HepG2 (cell line): Measurements from ENCODE around the gene CNOT8. TPM values are rescaled to one million over a fixed set of nuclear protein-coding genes. Genes with fewer than 3 reads are reported as not detected.
A peak's percentile ranks its signal among the peaks of the same experiment; 100 is the strongest.

Experiments used
- ELF3 ChIP-seq: IDR thresholded peaks from 2 replicates; pipeline ENCODE4 v1.6.1; 2016; ENCODE audit warnings: missing genetic modification reagents, missing compliant biosample characterization
- FOXO1 ChIP-seq: sonication (generic); formaldehyde crosslinking; IDR thresholded peaks from 2 replicates; pipeline ENCODE4 v1.4.0; 2020; ENCODE audit warnings: missing genetic modification reagents
- JDP2 ChIP-seq: sonication (generic); formaldehyde crosslinking; IDR thresholded peaks from 2 replicates; pipeline ENCODE4 v1.8.1; 2022; ENCODE audit warnings: missing genetic modification reagents, borderline replicate concordance
- KLF16 ChIP-seq, 2 experiments: sonication (generic) in 1 of 2; formaldehyde crosslinking in 1 of 2; IDR thresholded peaks; 2 replicates each; pipeline versions ENCODE4 v1.6.1 to v1.8.0; 2016 to 2023; ENCODE audit warnings: missing genetic modification reagents in 2 of 2, missing compliant biosample characterization in 1 of 2
- NFE2L2 ChIP-seq: fragments of 150-350 bp; IDR thresholded peaks from 2 replicates; pipeline ENCODE4 v1.6.1; 2014; ENCODE audit warnings: low read length
- SCMH1 ChIP-seq: sonication (generic); formaldehyde crosslinking; IDR thresholded peaks from 2 replicates; pipeline ENCODE4 v1.9.0; 2021; ENCODE audit warnings: missing genetic modification reagents, mild to moderate bottlenecking, borderline replicate concordance
- SMAD1 ChIP-seq: sonication (generic); formaldehyde crosslinking; IDR thresholded peaks from 2 replicates; pipeline ENCODE4 v1.4.0; 2020; ENCODE audit warnings: missing genetic modification reagents, low read depth, mild to moderate bottlenecking, borderline replicate concordance
- SMAD9 ChIP-seq: sonication (generic); formaldehyde crosslinking; IDR thresholded peaks from 2 replicates; pipeline ENCODE4 v1.5.1; 2020; ENCODE audit warnings: mild to moderate bottlenecking, missing genetic modification reagents
- SP5 ChIP-seq: IDR thresholded peaks from 2 replicates; pipeline ENCODE4 v1.6.1; 2016; ENCODE audit warnings: low read depth, borderline replicate concordance
- ZFP90 ChIP-seq: sonication (generic); formaldehyde crosslinking; IDR thresholded peaks from 2 replicates; pipeline ENCODE4 v1.8.0; 2022; ENCODE audit warnings: missing genetic modification reagents, mild to moderate bottlenecking, inconsistent platforms, borderline replicate concordance
- ZSCAN22 ChIP-seq: sonication (generic); formaldehyde crosslinking; IDR thresholded peaks from 2 replicates; pipeline ENCODE4 v1.4.0; 2020; ENCODE audit warnings: mild to moderate bottlenecking, missing genetic modification reagents
- polyA plus RNA-seq, 8 experiments: library from polyadenylated mRNA; depleted of rRNA in 3 of 8; stranded (reverse) in 7 of 8; unstranded in 1 of 8; fragments of >200 nt; fragmentation: Illumina TruSeq in 4 of 8; extraction: Trizol in 4 of 8; gene quantifications; 2 replicates each; pipeline versions ENCODE4 v1.2.1 to v1.2.3, GENCODE V29; 2011 to 2016; ENCODE audit warnings: low read depth in 4 of 8, missing spikeins in 1 of 8, mixed read lengths in 1 of 8; ENCODE audit not compliant: insufficient read depth in 1 of 8
- total RNA-seq, 5 experiments: library from RNA; depleted of rRNA; stranded (reverse); fragments of >200 nt; fragmentation: Illumina TruSeq; extraction: Trizol; gene quantifications; 2 replicates each; pipeline ENCODE4 v1.2.3, GENCODE V29; 2016; ENCODE audit warnings: low read depth in 1 of 5
- TF ChIP-seq, protein P1 (sequence below): sonication (generic); formaldehyde crosslinking; IDR thresholded peaks from 2 replicates; pipeline ENCODE4 v1.5.0; 2020; ENCODE audit warnings: mild to moderate bottlenecking, missing genetic modification reagents, borderline replicate concordance
- TF ChIP-seq, protein P2 (sequence below): sonication (generic); formaldehyde crosslinking; IDR thresholded peaks from 2 replicates; pipeline ENCODE4 v1.8.0; 2022; ENCODE audit warnings: missing genetic modification reagents, mild to moderate bottlenecking, inconsistent platforms, borderline replicate concordance
- TF ChIP-seq, protein P3 (sequence below): sonication (generic); formaldehyde crosslinking; IDR thresholded peaks from 2 replicates; pipeline ENCODE4 v1.5.1; 2020; ENCODE audit warnings: missing genetic modification reagents, mild to moderate bottlenecking, borderline replicate concordance
- TF ChIP-seq, protein P4 (sequence below): sonication (generic); formaldehyde crosslinking; IDR thresholded peaks from 2 replicates; pipeline ENCODE4 v1.4.0; 2020; ENCODE audit warnings: mild to moderate bottlenecking, missing genetic modification reagents
- TF ChIP-seq, protein P5 (sequence below): sonication (generic); formaldehyde crosslinking; IDR thresholded peaks from 2 replicates; pipeline ENCODE4 v1.4.0; 2020; ENCODE audit warnings: missing genetic modification reagents, mild to moderate bottlenecking, borderline replicate concordance

CNOT8 gene
- total and polyA plus RNA-seq, 2 of the 13 experiments (the other 11 are each of a cell fraction or from before 2014, with no cell fraction given), result 37.1 to 74.9 TPM

DNA sequence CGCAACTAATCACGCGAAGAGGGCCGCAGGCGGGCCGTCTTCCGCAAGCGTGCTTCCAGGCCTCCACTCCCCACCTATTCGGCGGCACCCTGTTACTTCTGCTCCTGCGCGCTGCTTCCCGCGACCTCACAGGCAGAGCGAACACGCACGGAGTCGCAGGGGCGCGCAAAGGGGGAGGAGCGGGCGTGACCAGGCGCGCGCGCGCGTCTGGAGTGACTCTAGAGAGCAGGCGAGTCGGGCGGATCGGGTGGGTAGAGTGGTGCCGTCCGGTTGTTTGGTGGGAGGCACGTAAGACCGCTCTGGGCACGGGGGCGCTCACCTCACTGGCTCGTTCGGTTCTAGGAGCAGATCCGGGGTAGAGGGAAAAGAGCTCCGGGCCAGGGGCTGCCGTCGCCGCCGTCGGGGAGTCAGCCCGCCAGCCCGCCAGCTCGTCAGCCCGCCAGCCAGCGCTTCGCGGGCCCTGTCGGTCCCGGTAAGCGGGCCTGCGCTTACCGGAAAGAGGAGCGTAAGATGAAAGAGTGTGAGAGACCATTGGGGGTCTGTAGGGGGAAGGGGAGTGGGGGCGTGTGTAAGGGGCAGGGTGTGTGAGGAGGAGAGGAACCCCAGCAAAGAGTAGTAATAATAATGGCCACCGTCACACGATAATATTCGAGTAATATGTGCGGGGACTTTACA lies at the start of gene CNOT8 (continued):
- TF ChIP-seq, protein P1, sequence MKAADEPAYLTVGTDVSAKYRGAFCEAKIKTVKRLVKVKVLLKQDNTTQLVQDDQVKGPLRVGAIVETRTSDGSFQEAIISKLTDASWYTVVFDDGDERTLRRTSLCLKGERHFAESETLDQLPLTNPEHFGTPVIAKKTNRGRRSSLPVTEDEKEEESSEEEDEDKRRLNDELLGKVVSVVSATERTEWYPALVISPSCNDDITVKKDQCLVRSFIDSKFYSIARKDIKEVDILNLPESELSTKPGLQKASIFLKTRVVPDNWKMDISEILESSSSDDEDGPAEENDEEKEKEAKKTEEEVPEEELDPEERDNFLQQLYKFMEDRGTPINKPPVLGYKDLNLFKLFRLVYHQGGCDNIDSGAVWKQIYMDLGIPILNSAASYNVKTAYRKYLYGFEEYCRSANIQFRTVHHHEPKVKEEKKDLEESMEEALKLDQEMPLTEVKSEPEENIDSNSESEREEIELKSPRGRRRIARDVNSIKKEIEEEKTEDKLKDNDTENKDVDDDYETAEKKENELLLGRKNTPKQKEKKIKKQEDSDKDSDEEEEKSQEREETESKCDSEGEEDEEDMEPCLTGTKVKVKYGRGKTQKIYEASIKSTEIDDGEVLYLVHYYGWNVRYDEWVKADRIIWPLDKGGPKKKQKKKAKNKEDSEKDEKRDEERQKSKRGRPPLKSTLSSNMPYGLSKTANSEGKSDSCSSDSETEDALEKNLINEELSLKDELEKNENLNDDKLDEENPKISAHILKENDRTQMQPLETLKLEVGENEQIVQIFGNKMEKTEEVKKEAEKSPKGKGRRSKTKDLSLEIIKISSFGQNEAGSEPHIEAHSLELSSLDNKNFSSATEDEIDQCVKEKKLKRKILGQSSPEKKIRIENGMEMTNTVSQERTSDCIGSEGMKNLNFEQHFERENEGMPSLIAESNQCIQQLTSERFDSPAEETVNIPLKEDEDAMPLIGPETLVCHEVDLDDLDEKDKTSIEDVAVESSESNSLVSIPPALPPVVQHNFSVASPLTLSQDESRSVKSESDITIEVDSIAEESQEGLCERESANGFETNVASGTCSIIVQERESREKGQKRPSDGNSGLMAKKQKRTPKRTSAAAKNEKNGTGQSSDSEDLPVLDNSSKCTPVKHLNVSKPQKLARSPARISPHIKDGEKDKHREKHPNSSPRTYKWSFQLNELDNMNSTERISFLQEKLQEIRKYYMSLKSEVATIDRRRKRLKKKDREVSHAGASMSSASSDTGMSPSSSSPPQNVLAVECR (CRISPR knock-in tag), result peak; percentile 73; the same call in 1 of the 2 replicates
- peak; percentile 65 for TF ChIP-seq ELF3 (CRISPR knock-in tag)
- no peak for TF ChIP-seq SMAD9 (CRISPR knock-in tag)
- TF ChIP-seq ZSCAN22 (CRISPR knock-in tag), result no peak
- TF ChIP-seq, protein P2, sequence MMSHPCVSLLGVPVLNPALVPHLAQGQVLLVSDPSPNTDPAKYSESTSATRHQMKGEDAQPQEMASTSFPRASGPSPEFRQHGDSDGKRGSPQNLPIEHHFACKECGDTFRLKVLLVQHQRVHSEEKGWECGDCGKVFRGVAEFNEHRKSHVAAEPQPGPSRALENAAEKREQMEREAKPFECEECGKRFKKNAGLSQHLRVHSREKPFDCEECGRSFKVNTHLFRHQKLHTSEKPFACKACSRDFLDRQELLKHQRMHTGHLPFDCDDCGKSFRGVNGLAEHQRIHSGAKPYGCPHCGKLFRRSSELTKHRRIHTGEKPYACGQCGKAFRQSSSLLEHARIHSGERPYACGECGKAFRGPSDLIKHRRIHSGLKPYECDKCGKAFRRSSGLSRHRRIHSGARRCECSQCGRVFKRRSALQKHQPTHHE, result no peak
- peak; percentile 80; the same call in 1 of the 2 replicates for TF ChIP-seq ZFP90
- TF ChIP-seq JDP2 (CRISPR knock-in tag), result no peak
- TF ChIP-seq, protein P3, sequence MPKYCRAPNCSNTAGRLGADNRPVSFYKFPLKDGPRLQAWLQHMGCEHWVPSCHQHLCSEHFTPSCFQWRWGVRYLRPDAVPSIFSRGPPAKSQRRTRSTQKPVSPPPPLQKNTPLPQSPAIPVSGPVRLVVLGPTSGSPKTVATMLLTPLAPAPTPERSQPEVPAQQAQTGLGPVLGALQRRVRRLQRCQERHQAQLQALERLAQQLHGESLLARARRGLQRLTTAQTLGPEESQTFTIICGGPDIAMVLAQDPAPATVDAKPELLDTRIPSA (CRISPR knock-in tag), result 0 out of 2 replicates have a peak, but pooled peaks have one; percentile 85
- peak; percentile 88 for TF ChIP-seq SP5 (CRISPR knock-in tag)
- no peak for TF ChIP-seq NFE2L2
- no peak for TF ChIP-seq SCMH1
- peak in 1 of 2 experiments; percentile 74; a peak in 2 of 4 replicates for TF ChIP-seq KLF16 (CRISPR knock-in tag; IDR thresholded peaks at IDR 0.05)
- TF ChIP-seq, protein P4, sequence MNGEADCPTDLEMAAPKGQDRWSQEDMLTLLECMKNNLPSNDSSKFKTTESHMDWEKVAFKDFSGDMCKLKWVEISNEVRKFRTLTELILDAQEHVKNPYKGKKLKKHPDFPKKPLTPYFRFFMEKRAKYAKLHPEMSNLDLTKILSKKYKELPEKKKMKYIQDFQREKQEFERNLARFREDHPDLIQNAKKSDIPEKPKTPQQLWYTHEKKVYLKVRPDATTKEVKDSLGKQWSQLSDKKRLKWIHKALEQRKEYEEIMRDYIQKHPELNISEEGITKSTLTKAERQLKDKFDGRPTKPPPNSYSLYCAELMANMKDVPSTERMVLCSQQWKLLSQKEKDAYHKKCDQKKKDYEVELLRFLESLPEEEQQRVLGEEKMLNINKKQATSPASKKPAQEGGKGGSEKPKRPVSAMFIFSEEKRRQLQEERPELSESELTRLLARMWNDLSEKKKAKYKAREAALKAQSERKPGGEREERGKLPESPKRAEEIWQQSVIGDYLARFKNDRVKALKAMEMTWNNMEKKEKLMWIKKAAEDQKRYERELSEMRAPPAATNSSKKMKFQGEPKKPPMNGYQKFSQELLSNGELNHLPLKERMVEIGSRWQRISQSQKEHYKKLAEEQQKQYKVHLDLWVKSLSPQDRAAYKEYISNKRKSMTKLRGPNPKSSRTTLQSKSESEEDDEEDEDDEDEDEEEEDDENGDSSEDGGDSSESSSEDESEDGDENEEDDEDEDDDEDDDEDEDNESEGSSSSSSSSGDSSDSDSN (CRISPR knock-in tag), result peak; percentile 73
- TF ChIP-seq, protein P5, sequence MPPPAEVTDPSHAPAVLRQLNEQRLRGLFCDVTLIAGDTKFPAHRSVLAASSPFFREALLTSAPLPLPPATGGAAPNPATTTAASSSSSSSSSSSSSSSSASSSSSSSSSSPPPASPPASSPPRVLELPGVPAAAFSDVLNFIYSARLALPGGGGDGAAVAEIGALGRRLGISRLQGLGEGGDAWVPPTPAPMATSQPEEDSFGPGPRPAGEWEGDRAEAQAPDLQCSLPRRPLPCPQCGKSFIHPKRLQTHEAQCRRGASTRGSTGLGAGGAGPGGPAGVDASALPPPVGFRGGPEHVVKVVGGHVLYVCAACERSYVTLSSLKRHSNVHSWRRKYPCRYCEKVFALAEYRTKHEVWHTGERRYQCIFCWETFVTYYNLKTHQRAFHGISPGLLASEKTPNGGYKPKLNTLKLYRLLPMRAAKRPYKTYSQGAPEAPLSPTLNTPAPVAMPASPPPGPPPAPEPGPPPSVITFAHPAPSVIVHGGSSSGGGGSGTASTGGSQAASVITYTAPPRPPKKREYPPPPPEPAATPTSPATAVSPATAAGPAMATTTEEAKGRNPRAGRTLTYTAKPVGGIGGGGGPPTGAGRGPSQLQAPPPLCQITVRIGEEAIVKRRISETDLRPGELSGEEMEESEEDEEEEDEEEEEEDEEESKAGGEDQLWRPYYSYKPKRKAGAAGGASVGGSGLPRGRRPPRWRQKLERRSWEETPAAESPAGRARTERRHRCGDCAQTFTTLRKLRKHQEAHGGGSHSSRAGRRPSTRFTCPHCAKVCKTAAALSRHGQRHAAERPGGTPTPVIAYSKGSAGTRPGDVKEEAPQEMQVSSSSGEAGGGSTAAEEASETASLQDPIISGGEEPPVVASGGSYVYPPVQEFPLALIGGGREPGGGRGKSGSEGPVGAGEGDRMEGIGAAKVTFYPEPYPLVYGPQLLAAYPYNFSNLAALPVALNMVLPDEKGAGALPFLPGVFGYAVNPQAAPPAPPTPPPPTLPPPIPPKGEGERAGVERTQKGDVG (CRISPR knock-in tag), result peak; percentile 56; the same call in 1 of the 2 replicates
- peak; percentile 61; the same call in 1 of the 2 replicates for TF ChIP-seq SMAD1 (CRISPR knock-in tag)
- peak; percentile 56 for TF ChIP-seq FOXO1 (CRISPR knock-in tag)
